OCI-LY1 (cell line): ENCODE results near the gene COL23A1.

ENCODE experiments used
- H2AFZ ChIP-seq: fragments of 200-600 bp; sonication (generic), shearing (Covaris generic); 2 replicates; pipeline ENCODE4 v1.6.0; 2014; ENCODE audit warnings: antibody characterized with exemption, mild to moderate bottlenecking, low read length
- H3F3A ChIP-seq: fragments of 200-600 bp; sonication (generic), shearing (Covaris generic); 2 replicates; pipeline ENCODE4 v1.6.0; 2014; ENCODE audit warnings: mild to moderate bottlenecking, antibody characterized with exemption, low read length, moderate library complexity; ENCODE audit not compliant: insufficient read depth
- H3K27ac ChIP-seq: fragments of 200-600 bp; sonication (generic); 2 replicates; pipeline ENCODE4 v1.5.1; 2014; ENCODE audit warnings: low read length, mixed run types, mild to moderate bottlenecking, low read depth; ENCODE audit not compliant: poor library complexity, severe bottlenecking
- H3K27me3 ChIP-seq: fragments of 200-600 bp; sonication (generic); 2 replicates; pipeline ENCODE4 v1.6.0; 2014; ENCODE audit warnings: antibody characterized with exemption, mild to moderate bottlenecking, low read length, moderate library complexity; ENCODE audit not compliant: insufficient read depth
- H3K36me3 ChIP-seq: fragments of 200-600 bp; sonication (generic); 2 replicates; pipeline ENCODE4 v1.6.1; 2014; ENCODE audit warnings: mild to moderate bottlenecking, antibody characterized with exemption, low read length, moderate library complexity, mixed read lengths; ENCODE audit not compliant: insufficient read depth
- H3K4me1 ChIP-seq: fragments of 200-600 bp; sonication (generic); 2 replicates; pipeline ENCODE4 v1.5.1; 2014; ENCODE audit warnings: mild to moderate bottlenecking, low read length, moderate library complexity; ENCODE audit not compliant: insufficient read depth, severe bottlenecking
- H3K4me2 ChIP-seq: fragments of 200-600 bp; sonication (generic), shearing (Covaris generic); 2 replicates; pipeline ENCODE4 v1.6.1; 2014; ENCODE audit warnings: low read length
- H3K4me3 ChIP-seq: fragments of 200-600 bp; sonication (generic); 2 replicates; pipeline ENCODE4 v1.5.1; 2014; ENCODE audit warnings: low read length, low read depth, mild to moderate bottlenecking, mixed read lengths; ENCODE audit not compliant: poor library complexity, severe bottlenecking
- H3K79me2 ChIP-seq: fragments of 200-600 bp; shearing (Covaris generic); 2 replicates; pipeline ENCODE4 v1.6.1; 2016; ENCODE audit warnings: mixed run types, low read length, mixed read lengths; ENCODE audit not compliant: insufficient read depth
- H3K9ac ChIP-seq: fragments of 200-600 bp; sonication (generic), shearing (Covaris generic); 2 replicates; pipeline ENCODE4 v1.6.1; 2014; ENCODE audit warnings: mild to moderate bottlenecking, low read length, mixed read lengths
- H3K9me2 ChIP-seq: fragments of 200-600 bp; sonication (generic), shearing (Covaris generic); 2 replicates; pipeline ENCODE4 v1.6.1; 2014; ENCODE audit warnings: low read depth, mild to moderate bottlenecking, low read length, mixed read lengths
- H3K9me3 ChIP-seq: fragments of 200-600 bp; shearing (Covaris generic); 2 replicates; pipeline ENCODE4 v1.6.1; 2014; ENCODE audit warnings: low read length, mixed read lengths
- H4K20me1 ChIP-seq: fragments of 200-600 bp; sonication (generic), shearing (Covaris generic); 2 replicates; pipeline ENCODE4 v1.6.0; 2016; ENCODE audit warnings: mild to moderate bottlenecking, low read length; ENCODE audit not compliant: insufficient read depth
- CTCF ChIP-seq: fragments of 200-600 bp; sonication (generic), shearing (Covaris generic); IDR thresholded peaks from 2 replicates; pipeline ENCODE4 v1.5.1; 2017; ENCODE audit warnings: mild to moderate bottlenecking, antibody characterized with exemption, low read length, moderate library complexity, mixed read lengths
- EZH2 ChIP-seq: fragments of 200-600 bp; sonication (generic), shearing (Covaris generic); IDR thresholded peaks from 2 replicates; pipeline ENCODE4 v1.8.0; 2017; ENCODE audit warnings: borderline replicate concordance, mixed run types, mild to moderate bottlenecking, antibody characterized with exemption, low read length, moderate library complexity, mixed read lengths

COL23A1 gene

DNA sequence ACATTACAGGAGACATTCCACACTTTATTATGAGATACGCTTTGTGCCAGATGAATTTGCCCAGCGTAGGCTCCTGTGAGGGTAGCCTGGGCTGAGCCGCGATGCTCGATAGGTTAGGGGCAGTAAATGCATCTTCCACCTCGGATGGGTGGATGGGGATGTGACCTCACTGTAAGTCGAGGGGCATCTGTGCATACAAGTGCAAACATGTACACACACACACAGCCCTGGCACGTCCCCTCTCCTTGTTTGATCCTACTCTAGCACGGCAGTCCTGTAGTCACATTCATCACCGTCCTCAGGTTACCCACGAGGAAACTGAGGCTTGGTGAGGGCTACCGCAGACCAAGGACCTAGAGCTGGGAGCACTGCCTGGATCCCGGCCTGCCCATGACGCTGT lies 166.8 kb downstream of the COL23A1 start:
- no peak overlapping the region for H3K27ac ChIP-seq
- no peaks in the 10 kb centered on the region for H3K27me3 ChIP-seq

DNA sequence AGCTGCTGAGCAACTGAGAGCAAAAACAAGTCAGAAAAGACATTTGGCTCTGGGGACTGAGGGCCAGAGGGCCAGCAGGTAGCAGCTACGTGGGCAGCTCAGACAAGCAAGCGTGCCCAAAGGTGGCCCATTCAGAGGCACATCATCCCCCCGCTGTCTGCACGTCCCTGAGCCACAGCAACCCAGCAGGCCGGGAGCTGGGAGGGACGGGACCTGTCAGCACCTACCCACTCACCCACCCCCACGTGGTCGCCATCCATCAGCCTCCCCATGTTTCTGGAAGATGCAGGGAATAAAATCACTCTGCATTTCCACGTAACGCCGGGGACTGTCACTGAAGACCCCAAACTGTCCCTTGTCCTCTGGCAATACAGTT lies 167.8 kb downstream of the COL23A1 start:
- Histone ChIP-seq H3K9ac (no peak overlapping the region), H3K27ac (no peak overlapping the region), H3K4me3 (no peak overlapping the region), H4K20me1 (no peaks in the 10 kb centered on the region), H3K9me2 (no peaks in the 10 kb centered on the region), H3K36me3 (no peaks in the 10 kb centered on the region), H2AFZ (no peak overlapping the region), H3F3A (no peaks in the 10 kb centered on the region), H3K79me2 (no peaks in the 10 kb centered on the region), H3K27me3 (no peaks in the 10 kb centered on the region), H3K4me2 (no peak overlapping the region), H3K4me1 (no peaks in the 10 kb centered on the region), H3K9me3 (no peaks in the 10 kb centered on the region)
- no peak for TF ChIP-seq CTCF
- TF ChIP-seq EZH2: no peak

More for the DNA sequence above, 166.8 kb downstream of the COL23A1 start:
- Histone ChIP-seq H3K9me2 (no peaks in the 10 kb centered on the region), H3K4me1 (no peaks in the 10 kb centered on the region), H3K36me3 (no peaks in the 10 kb centered on the region), H3K9me3 (no peaks in the 10 kb centered on the region), H3K79me2 (no peaks in the 10 kb centered on the region), H3F3A (no peaks in the 10 kb centered on the region), H3K4me3 (no peak overlapping the region), H3K9ac (no peak overlapping the region), H4K20me1 (no peaks in the 10 kb centered on the region), H3K4me2 (no peak overlapping the region), H2AFZ (no peak overlapping the region)
- TF ChIP-seq EZH2 (no peak), CTCF (no peak)

GRCh38 chr5:178421699-178422399 lies 168.3 kb downstream of the COL23A1 start:
- Histone ChIP-seq H3K9me3 (no peaks in the 10 kb centered on the region), H2AFZ (no peak overlapping the region), H3K9ac (no peak overlapping the region), H3K9me2 (no peaks in the 10 kb centered on the region), H3K27ac (no peak overlapping the region), H3K4me2 (no peak overlapping the region), H3F3A (no peaks in the 10 kb centered on the region), H3K79me2 (no peaks in the 10 kb centered on the region), H4K20me1 (no peaks in the 10 kb centered on the region), H3K27me3 (no peaks in the 10 kb centered on the region), H3K4me3 (no peak overlapping the region), H3K4me1 (no peaks in the 10 kb centered on the region), H3K36me3 (no peaks in the 10 kb centered on the region)
- TF ChIP-seq CTCF (no peak), EZH2 (no peak)
